Stimulated activated CD4-positive, alpha-beta T cell treated with anti-CD3 and anti-CD28 coated beads, Interleukin-1b, Interleukin-23, amount 100 ng/mL, for 48 hours (primary cell): ENCODE measurements around the gene EML4.
"Not testable (repeated sequence)": the region's sequence is repeated elsewhere in the genome, so short reads cannot be mapped to it uniquely, and the experiment has no call there.

Source experiments
- DNase-seq: peaks from one replicate; pipeline ENCODE4 v3.0.0-alpha.2; 2020

EML4 gene

GRCh38 chr2:42363413-42363812 lies 194.3 kb downstream of the EML4 start:
- no peak for DNase-seq

- no peak for DNase-seq
Observed at GRCh38 chr2:42364658-42365057, 195.5 kb downstream of the EML4 start.

GRCh38 chr2:42366411-42366810 lies 197.3 kb downstream of the EML4 start:
- DNase-seq: no peak

- DNase-seq: no peak
Observed at GRCh38 chr2:42367835-42368234, 198.7 kb downstream of the EML4 start.

GRCh38 chr2:42368817-42369531 lies 199.8 kb downstream of the EML4 start:
- DNase-seq: no peak

GRCh38 chr2:42369532-42370229 lies 200.5 kb downstream of the EML4 start:
- no peak for DNase-seq

GRCh38 chr2:42371611-42372473 lies 202.7 kb downstream of the EML4 start:
- no peak for DNase-seq

- DNase-seq: no peak
Observed at GRCh38 chr2:42372474-42373200, 203.5 kb downstream of the EML4 start.

- no peak for DNase-seq
Observed at GRCh38 chr2:42376758-42377157, 207.6 kb downstream of the EML4 start.

- no peak for DNase-seq
Observed at GRCh38 chr2:42378415-42378814, 209.3 kb downstream of the EML4 start.

- DNase-seq: not testable (repeated sequence)
Observed at GRCh38 chr2:42380026-42380425, 210.9 kb downstream of the EML4 start.

- DNase-seq: no peak
Observed at GRCh38 chr2:42382144-42382543, 213.0 kb downstream of the EML4 start.
